ENCODE measurements around the gene PTPRM.

The PTPRM gene

DNA sequence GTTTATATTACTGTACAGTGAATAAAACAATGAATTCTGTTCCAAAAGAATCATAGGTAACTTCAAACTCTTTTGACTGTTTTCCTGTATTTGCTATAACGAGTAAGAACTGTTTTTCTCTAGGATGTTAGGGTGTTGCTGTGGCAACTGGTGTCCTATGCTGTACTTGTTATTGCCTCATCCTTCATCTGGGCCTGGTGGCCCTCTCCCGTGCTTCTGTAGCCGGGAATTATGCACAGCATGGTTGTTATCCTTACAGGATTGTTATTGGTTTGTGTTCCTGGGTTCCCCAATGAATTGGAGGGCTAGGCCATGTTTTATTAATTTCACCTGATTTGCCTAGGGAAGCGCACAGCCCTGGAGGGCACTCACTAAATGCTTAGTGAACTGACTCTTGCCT is 279.2 kb downstream of the PTPRM start:
- TF ChIP-seq, protein P1, sequence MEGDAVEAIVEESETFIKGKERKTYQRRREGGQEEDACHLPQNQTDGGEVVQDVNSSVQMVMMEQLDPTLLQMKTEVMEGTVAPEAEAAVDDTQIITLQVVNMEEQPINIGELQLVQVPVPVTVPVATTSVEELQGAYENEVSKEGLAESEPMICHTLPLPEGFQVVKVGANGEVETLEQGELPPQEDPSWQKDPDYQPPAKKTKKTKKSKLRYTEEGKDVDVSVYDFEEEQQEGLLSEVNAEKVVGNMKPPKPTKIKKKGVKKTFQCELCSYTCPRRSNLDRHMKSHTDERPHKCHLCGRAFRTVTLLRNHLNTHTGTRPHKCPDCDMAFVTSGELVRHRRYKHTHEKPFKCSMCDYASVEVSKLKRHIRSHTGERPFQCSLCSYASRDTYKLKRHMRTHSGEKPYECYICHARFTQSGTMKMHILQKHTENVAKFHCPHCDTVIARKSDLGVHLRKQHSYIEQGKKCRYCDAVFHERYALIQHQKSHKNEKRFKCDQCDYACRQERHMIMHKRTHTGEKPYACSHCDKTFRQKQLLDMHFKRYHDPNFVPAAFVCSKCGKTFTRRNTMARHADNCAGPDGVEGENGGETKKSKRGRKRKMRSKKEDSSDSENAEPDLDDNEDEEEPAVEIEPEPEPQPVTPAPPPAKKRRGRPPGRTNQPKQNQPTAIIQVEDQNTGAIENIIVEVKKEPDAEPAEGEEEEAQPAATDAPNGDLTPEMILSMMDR (conservative IDR thresholded peaks at IDR 0.05; ENCODE audit: low read depth, low read length) = no peak
- no peak overlapping the region for H3K4me3 ChIP-seq (ENCODE audit: low read length)
- peak; percentile 0 for DNase-seq (ENCODE audit: low read depth)

DNA sequence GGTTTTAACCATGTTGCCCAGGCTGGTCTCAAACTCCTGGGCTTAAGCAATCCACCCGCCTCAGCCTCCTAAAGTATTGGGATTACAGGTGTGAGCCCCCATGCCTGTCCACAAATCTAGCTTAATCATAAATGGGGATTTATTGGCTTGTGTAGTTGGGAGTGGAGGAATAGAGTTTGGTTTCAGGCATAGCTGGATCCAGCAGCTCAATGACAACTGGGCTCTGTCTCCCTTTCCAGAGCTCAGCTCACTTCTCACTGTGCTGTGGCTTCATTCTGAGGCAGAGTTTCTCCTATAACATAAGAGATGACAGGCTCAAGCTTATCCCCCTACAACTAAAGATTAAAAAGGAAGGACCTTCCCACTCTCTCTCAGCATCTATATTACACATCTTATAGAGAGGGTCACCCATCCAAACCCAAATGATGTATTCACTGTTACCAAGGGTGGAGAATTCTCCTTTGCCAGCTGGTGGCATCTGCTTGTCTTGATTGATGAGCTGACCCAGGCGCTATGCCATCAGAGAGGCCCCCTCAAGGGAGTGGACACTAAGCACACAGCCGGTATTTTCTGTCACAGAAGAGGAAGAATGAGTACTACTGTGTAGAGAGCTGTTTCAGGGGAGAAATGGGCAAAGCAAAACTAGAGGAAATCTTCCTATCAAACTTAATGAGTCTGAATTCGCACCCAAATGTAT is 280.4 kb downstream of the PTPRM start:
- no peak for DNase-seq (ENCODE audit: low read depth)
- H3K4me3 ChIP-seq (ENCODE audit: low read length) = no peak overlapping the region
- TF ChIP-seq, protein P1 (conservative IDR thresholded peaks at IDR 0.05; ENCODE audit: low read depth, low read length) = no peak

DNA sequence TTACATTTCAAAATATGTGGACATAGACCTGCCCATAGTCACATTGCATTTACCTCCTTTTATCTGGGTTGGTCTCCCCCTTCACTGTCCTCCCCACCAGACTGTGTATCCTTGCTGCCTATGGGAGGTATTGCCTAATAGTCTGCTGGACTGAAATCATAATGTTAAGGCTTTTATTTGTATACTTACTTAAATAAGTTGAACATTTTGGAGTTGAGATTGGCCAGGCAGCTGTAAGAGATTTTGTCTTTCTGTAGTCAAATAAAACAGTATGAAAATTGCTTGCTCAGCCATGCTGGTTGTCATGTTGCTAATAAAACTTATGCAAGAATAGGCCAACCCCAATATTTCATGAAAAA is 280.9 kb downstream of the PTPRM start:
- no peak for DNase-seq (ENCODE audit: low read depth)
- no peak overlapping the region for H3K4me3 ChIP-seq (ENCODE audit: low read length)

DNA sequence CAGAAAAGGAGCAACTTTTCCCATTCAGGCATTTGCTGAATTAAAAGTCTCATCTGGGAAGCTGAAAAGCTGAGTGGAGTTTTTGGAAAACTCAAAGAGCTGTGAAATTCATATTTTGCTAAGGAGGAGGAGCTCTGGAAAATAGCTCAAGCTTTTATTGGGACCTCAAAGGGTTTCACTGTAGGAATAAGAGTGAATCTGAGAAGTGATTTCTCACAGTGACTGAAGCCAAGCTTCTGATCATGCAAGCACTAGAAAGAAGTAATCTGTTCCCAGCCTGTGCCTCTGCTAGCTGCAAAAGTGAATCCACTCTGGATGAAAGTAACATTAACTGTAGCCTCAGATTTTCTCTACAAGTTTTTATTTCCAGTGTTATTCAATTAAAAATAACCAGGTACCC is 283.3 kb downstream of the PTPRM start:
- no peak for DNase-seq (ENCODE audit: low read depth)
- H3K4me3 ChIP-seq (ENCODE audit: low read length) = no peak overlapping the region
- TF ChIP-seq, protein P1 (conservative IDR thresholded peaks at IDR 0.05; ENCODE audit: low read depth, low read length) = no peak

More for the DNA sequence above, 280.9 kb downstream of the PTPRM start:
- TF ChIP-seq, protein P1 (conservative IDR thresholded peaks at IDR 0.05; ENCODE audit: low read depth, low read length) = no peak

DNA sequence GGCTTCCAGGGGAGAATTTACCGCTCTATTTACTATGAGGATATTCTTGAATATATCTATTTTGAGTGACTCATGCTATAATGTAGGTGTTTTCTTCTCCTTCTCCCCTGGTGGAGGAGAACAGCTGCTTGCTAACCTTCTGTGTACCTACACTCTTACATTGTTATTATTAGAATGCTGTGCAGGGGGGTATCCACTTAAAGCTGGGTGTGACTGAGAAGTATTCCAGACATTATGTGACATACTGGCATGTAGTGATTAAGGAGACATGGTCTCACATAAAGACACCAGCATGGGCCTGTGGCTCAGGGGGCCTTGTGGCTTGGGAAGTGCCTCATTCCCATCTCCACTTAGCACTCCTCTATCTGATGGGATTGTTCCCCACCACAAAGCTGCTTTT is 287.9 kb downstream of the PTPRM start:
- no peak for DNase-seq (ENCODE audit: low read depth)
- no peak overlapping the region for H3K4me3 ChIP-seq (ENCODE audit: low read length)
- TF ChIP-seq, protein P1 (conservative IDR thresholded peaks at IDR 0.05; ENCODE audit: low read depth, low read length) = no peak

DNA sequence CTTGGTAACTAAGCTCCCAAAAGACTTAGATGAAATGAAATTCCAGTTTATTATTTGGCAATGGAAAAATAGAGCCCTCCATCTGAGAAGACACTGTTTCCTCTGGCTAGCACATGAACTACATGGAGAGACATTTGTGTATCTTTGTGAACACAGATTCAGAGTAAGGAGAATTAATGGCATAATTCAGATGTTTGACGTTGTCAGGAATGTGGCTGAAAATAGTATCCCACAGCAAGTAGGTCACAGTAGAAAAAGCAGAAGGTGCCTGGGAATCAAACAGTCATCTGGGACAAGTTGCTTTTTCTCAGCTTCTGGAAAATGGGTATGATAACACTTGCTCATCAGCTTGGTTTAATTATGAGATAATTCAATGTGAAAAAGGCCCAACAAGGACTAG is 288.6 kb downstream of the PTPRM start:
- TF ChIP-seq, protein P1 (conservative IDR thresholded peaks at IDR 0.05; ENCODE audit: low read depth, low read length) = no peak
- no peak overlapping the region for H3K4me3 ChIP-seq (ENCODE audit: low read length)
- DNase-seq (ENCODE audit: low read depth) = no peak

DNA sequence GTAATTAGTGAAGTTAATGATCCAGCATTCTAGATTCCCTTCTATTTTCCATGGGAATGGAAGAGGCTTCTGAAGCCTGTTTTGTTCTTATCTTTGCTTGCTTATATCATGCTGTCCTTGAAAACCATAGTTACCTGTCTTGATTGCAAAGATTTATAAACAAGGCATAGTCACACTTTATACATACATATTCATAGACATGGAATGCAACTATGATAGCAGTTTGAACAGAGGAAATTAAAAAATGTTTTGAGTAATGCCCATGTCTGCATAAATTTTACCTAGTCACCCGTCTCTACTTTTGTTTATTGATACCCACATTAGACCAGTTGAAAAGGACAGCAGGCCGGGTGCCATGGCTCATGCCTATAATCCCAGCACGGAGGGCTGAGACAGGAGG is 289.0 kb downstream of the PTPRM start:
- TF ChIP-seq, protein P1 (conservative IDR thresholded peaks at IDR 0.05; ENCODE audit: low read depth, low read length) = no peak
- no peak for DNase-seq (ENCODE audit: low read depth)
- no peak overlapping the region for H3K4me3 ChIP-seq (ENCODE audit: low read length)
